NCI-H526 (cell line): ENCODE results near the gene PRSS56.
A peak's percentile ranks its signal among the peaks of the same experiment; 100 is the strongest.

Source experiments
- DNase-seq, 2 experiments: peaks; one replicate each; lab custom pipeline; 2025; lab: John Stamatoyannopoulos, UW

The PRSS56 gene

DNA sequence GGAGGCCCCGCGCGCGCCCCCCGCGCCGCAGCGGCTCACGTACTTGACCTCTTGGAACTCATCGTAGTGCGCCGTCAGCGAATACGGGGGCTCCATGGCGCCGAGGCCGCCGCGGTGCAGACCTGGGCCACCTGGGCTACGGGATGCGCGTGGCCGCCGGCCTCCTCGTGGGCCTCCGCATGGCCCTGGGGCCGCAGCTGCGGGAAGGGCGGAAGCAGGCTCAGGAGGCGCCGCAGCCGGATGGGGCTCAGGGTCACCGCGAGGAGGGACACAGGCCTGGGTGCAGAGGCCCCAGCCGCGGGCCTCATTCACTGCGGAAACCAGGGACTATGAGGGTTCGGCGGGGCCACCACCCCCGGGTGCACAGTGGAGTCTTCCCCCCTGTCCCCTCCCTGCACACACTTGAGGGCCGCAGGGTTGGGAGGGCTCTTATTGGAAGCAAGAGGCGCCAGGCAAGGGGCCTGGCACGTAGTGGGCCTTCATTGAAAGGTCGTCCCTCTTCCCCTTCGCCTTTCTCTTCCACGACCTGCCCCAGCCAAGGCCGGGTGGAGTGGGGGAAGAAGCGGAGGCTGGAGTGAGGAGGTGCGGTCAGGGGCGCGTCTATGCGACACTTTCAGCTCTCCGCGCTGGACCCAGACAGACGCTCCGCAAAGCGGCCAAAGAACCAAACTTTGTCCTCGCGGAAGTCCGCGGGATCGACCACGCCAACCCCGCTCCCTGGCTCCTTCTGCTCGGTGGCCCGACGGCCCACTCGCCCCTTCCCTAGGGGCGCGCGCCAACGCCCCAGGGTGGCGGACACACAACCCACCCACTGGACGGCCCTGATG lies 33.4 kb upstream of the PRSS56 start:
- DNase-seq: no peak

DNA sequence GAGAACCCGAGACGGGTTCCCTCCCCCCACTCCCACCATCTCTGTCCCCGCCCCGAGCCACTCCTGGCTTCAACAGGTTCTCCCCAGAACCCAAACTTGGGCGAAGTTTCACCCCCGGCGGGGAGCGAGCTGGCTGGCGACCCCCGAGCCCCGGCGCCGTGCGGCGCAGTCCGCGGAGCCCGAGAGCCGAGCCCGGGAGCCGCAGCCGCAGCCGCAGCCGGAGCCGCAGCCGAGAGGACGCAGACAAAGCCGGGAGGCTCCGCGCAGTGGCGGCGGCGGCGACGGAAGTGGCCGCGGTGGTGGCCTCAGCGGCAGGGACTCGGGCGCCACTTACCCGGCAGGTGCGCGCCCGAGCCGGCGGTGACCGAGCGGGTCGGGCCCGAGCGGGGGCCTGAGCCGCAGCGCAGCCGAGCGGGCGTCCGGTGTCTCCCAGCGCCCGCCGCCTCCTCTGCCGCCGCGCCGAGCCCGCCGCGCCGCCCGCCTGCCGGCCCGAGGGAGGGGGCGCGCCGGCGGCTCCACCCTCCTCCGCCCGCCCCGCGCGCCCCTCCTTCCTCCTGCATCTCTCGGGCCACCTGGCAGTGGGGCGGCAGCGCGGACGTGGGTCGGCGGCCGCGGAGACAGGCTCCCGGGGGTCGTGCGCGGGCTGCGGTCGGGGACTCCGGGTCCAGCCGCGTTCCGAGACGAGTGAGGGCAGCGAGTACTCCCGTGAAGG lies 32.6 kb upstream of the PRSS56 start, which contains the start of gene ECEL1:
TSS of gene ECEL1 (minus strand) at position 450 of the 712 bp plus-strand sequence. CDS start 1,181 bp downstream, outside the sequence.
- DNase-seq: peak in 1 of 2 experiments; percentile 56

DNA sequence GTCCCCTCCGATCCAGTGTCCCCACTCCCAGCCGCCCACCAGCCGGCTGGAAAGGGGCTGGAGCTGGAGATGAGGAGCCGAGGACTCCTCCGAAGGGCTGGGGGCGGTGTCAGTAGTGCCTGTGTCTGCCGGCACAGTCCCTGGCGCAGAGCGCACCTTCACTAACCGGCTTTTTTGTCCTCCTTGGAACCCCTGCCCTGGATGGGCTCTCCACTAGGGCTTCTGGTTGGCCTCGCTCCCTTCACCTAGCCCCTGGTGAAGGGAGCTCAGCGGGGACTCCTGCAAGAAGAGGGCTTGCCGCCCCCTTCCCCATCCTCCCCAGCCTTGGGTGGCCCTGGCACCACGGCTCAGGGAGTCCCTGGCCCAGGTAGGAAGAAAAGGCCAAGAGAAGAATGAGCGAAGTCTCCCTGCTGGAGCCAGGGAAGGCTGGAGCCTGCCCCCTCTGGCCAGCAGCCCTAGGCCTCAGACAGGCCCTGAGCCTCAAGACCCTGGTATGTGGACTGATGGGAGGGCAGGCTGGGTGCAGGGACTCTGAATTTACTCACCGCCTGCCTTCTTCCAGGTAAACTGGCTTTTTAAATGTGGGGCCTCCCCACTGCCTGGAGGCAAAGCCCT lies 32.0 kb upstream of the PRSS56 start:
- peak in 1 of 2 experiments; percentile 43 for DNase-seq

DNA sequence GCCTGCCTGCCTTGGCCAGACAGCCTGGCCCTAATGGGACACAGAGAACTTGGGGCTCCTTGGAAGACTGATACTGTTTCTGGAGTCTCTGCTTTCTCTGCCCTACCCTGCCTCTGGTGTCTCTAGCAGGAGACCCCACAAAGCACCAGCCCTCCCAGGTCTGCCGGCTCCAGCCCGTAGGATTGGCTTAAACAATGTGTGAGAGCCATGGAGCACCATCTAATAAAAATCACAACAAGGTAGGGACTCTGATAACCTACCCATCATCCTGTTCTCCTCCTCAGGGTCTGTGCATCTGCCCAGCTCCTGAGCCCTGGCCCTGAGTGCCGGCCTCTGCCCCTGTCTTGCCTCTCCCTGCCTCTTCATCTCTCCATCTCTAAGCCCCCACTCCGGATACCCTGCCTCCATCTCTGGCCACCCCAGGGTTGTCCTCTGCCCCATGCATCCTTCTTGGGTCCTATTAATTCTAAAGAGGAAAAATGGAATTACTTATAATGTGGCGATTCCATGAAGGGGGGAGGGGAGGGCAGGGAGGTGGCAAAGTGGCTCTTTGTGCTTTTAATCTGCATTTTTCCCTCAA lies 31.4 kb upstream of the PRSS56 start:
- no peak for DNase-seq

DNA sequence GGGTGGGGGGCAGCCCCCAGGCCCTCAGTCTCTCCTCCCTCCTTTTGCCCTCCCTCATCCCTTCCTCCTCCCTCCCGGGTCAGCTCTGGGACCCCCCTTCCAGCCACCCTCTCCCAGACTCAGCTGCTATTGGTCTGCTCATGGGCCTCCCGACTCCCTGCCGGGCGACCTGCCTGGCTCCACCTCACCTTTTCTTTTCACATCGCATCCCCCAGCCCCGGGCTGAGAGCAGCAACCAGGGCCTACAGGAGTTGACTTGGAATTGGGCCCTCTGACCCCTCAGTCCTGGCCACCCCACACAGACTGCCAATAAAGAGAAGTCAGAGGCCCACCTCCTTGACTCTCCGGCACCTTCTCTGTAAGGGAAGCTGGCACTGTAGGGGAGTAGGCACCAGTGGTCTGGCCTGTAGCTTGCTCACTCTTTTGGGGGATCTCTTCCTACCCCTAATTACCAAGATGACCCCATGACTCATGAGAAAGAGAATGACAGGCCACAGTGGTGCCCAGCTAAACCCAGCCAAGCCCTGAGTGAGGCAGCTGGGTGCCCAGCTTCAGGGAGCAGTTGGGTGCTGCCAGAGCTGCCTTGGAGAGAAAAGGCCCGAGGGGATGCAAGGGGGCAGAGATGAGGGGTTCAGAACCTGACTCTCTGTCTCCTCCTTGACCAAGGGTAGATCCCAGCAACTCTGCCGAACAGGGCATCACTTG lies 30.5 kb upstream of the PRSS56 start:
- DNase-seq: no peak

DNA sequence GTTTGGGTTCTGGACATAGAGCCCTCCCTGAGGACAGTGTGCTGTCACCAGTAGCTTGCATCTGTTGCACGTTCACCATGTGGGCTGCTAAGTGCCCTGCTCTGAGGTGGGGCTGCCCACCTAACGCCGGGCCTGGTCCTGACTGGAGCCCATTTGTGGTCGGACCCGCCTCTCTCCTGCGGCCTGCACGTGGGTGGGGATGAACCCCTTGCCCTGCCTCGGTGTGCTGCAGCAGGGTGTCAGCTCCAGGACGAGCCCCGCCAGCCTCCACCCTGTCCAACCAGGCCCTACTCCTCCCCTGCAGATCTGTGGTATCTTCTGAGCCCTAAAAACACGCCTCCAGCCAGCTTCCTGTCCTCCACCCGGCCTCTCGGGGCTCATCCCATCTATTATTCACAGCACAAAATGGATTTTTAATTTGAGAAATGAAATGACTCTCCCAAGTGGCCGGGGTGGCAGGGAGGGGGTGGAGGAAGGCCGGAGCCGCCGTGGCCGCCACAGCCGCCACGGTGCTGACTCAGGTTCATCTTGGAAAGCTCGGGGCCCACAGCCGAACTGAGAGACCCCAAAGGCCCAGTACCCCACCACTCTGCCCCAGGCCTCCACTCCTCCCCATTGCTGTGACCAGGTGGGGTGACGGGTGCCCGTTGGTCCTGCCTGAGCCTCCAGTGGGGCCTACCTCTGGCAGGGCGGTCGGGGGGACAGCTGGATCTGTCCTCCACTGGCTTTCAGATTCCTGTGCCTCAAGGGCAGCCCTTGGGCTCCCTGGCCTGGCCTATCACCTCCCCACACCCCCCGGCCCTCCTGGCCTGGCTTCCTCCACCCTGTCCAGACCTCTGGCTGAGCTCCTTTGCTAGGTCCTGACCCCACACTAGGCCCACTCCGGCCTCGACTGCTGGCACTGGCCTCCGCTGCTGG lies 29.7 kb upstream of the PRSS56 start:
- no peak for DNase-seq

DNA sequence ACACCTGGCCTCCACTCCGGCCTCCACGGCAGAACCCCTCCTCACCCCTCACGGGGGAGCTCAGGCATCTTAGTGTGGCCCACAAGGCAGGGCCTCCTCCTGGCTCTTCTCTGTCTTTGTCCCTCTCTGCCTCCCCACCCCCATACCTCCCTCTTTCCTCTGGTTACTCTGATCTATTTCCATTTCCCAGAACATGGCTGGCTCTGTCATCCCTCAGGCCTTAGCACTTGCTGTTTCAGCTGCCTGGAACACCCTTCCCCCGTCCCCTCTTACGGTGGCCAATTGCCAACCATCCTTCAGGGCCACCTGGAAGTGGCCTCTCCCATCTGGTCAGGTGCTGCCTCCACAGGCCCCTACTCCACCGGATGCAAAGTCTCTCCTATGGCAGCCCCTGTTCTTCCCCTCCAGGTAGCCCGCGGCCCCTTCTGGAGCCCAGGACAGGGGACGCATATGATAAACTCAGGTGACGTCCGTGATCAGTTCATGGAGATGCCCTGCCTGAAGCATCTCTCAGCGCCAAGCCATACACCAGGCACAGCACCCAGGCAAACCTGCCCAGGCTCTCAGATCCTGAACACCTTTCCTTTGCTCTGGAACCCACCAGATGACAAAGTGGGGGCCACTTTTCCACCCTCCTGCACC lies 28.9 kb upstream of the PRSS56 start:
- DNase-seq: no peak

DNA sequence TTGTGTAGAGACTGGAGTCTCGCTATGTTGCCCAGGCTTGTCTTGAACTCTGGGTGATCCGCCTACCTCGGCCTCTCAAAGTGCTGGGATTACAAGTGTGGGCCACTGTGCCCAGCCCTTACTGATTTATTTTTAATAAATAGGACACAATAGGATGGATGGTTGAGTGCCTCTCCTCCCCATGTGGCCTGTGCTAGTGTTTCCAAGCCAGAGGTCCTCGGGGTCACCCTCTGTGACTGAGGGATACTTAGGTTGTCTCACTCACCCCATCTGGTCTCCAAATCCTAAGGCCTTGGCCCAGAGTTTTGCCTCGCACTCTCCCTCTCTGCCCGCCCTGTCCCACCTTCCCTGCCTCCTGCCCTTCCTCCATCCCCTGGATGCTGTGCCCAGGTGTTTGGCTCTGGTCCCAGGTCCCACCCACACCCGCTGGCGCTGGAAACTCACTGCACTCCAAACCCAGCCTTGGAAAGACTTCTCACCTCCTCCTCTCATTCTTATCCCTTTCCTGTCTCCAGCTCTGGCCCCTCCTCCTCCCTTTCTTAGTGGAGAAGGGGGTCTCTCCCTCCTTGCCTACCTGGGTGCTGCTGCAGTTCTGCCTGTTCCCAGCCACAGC lies 27.8 kb upstream of the PRSS56 start:
- DNase-seq: no peak

DNA sequence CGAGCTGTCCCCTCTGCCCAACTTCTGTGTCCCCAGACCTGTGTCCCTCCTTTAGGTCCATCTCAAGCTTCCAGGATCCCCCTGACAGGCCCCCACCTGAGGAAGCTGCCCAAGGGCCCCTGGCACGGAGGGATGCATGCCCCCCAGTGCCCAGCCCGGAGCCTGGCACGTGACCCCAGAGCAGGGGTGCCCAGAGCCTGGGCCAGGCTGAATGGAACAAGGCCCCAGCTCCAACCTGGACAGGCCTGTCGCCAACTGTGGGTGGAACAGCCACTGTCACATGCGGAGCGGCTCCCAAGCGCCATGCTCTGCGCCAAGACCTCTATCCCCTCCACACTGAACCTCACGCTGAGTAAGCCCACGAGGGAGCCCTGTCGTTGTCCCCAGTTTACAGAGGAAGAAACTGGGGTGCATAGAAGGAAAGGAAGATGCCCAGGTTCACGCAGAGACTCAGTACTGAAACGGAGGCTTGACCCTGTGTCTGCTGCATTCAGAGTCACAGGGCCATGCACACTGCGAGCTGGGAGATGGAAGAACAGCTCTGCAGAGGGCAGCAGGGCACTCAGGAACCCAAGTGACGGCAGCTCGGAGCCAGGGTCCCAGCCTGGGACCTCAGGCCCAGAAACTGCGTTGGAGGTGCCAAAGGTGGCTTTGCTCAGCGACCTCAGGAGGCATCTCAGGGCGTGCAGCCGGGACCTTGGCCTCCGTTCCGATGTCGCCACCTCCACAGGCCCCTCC lies 27.1 kb upstream of the PRSS56 start:
- DNase-seq: no peak

DNA sequence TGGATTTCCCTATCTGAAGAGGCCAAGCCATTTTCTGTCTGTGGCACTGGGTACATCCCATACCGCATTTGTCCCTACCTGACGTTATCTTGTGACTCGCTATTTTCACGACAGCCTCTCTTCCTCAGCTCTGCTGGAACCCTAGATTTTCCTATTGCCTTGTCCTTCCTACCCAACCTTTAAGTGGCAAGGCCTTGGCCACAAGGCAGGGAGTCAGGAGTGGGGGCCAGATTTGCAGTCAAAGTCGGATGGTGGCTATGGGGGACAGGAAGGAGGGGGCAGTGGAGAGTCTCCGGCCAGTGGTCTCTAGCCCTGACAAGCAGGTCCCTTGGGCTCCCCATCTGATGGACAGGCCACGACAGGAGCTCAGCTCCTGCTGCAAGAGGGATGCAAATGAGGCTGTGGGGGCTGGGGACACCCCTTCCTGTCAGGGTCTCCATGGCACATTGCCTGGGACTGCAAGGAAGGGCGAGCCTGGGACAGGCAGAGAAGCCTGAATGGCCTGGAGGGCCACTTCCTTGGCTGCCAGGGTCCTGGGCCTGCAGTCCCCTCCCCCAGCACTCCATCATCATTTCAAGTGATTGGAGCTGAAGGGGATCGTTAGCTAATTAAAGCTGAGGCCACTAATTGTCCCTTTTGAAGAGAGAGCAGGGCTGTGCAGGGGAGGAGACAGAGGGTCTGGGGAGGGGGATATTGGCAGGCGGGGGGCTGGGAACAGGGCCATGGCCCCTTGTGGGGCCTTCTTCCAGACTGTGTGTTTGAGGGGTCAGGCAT lies 26.3 kb upstream of the PRSS56 start:
- DNase-seq: no peak

DNA sequence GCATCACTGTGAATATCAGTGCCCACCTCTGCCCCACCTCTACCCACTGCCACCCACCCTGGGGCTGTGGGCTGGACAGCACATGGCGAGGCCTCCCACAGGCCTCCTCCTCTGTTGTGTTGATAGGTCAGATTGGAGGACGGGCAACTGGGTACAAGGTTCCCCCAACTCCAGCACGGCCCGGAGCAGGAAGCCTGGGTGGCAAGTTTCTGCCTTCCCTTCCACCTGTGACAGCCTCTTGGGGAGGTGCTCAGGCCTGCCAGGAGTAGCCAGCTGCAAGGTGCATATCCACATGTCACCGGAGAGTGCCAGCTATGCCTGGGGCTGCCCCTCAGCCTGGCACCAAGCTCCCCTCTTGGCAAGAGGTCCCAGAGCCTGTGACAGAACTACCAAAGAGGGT lies 25.6 kb upstream of the PRSS56 start:
- no peak for DNase-seq

DNA sequence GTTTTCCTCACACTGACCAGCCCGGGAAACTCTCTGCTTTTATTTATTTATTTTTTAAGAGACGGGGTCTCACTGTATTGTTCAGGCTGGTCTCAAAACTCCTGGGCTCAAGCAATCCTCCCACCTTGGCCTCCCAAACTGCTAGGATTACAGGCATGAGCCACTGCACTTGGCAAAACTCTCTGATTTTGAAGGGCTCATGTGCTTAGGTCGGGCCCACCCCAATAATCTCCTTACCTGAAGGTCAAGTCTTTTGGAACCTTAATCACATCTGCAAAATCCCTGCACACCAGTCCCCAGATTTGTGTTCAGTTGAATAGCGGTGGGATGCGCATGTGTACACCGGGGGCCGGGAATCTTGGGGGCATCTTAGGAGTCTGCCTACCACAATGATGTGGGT lies 24.9 kb upstream of the PRSS56 start:
- no peak for DNase-seq

DNA sequence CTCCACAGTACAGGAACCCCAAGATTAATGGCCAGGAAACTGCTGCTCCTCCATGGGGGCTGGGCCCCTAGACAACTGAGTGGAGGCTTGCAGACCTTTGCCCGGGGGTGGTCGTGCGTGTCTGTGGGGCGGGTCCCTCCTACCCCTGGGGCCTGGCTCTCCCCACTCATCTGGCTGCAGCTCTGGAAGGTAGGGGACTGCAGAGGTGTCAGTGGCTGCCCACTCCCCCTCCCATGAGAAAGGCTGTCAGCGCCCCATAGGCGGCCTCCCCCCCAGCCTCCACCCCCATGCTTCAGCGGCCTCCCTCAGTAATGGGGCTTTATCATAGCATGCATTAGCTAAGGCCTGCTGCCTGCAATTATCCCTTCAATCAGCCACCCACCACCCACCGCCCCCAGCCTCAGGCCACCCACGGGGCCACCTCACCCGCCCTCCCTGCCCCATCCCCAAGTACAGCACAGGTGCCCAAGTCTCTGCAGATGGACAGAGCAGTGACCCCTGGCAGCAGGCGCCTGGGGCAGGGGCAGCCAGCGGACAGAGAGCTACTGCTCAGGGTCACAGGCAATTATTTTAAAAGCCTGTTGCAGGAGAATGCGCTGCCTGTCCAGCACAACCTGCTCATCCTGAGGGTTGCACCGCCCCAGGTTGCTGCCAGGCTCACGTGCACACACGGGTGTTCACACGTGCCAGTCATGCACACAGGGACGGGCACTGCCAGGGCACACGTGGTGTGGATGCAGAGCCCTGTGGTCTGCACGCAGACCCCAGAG lies 23.5 kb upstream of the PRSS56 start:
- no peak for DNase-seq

DNA sequence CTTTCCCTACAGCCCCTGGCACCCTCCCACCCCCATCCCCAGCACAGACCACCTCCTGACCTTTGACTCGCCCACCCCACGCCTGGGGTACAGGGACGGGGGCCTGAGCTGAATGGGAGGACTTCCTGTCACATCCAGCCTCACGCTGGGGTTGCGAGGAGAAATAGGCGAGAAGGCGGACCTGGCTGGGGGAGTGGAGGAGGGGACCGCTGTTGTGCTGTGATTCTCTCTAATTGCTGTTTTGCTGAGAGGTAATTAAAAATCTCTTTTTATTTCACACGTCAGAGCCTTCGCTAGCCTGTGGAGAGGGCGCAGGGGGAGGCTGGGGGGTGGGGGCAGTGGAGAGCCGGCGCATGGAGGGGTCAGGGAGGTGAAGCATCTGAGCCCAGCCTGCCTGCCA lies 22.8 kb upstream of the PRSS56 start:
- DNase-seq: no peak

DNA sequence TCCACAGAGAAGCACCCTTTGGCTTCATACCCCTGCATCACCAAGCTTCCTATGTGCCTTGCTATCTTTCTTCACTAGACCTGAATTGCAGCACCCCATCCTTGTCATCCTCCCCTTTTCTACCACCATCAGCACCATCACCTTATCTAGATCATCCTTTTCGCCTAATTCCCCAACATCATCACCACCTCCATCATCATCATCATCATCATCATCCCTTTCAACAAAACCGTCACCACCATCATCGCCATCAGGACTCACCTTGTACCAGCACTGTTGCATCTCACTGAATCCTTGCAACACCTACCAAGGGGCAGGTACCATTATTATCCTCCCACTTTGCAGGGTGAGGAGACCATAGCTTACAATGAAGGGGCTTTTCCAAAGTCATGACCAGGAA lies 21.7 kb upstream of the PRSS56 start:
- no peak for DNase-seq

DNA sequence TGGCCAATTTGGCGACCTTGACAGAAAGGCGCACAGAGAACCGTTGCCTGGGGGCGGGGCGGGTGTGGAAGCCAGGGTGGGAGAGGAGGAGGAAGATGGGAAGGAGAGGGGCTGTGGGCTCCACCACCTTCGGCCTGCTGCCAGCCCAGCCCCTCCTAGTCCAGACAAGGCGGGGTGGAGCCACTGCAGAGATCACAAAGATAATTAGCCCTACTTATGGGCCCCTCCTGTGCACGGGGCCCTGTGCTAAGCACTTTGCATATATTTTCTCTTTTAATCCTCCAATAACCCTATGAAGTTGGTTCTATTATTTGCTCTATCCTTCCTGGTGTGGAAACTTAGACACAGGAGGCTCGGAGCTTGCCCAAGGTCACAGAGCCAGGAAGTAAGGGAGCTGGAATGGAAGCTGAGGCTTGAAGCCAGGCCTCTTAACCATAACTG lies 18.8 kb upstream of the PRSS56 start:
- DNase-seq: peak in 1 of 2 experiments; percentile 28

DNA sequence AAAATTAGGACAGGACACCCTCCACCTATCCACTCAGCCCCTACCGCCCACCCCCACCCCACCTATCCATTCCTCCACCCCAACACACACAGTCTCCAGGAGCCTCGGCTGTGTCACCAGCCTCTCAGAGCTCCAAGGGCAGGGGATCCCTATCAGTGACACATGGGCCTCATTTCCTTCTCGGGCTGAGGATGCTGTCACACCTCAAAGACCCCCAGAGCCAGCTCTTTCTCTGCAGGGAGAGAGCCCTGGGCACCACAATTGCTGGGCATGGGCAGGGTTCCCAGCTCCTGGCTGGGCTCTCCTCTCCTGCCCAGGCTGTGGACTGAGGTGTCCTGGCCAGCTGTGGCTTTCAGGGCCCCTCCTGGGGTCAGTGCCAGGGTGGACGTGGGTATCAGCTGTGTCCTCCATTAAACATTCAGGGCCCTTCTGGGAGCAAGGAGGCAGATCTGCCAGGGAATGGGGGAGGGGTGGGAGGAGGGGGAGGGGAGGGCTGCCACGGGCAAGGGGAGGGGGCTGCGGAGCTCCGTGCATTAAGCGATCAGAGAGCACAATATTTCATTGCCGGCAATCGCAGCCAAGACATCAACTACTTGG lies 18.3 kb upstream of the PRSS56 start:
- DNase-seq: no peak
